ENCODE measurements around the gene ARHGAP25.

GRCh38 chr2:68734688-68735525 is at the start of gene ARHGAP25:
- TF ChIP-seq CTCF (IDR thresholded peaks at IDR 0.05) (no peak), POLR2A (IDR thresholded peaks at IDR 0.05) (no peak)

Measured in heart left ventricle (tissue), 13 donors.